ENCODE data around the gene XYLT1.
"Not testable (repeated sequence)": the region's sequence is repeated elsewhere in the genome, so short reads cannot be mapped to it uniquely, and the experiment has no call there.

XYLT1 gene

GRCh38 chr16:17482341-17482740 lies 11.6 kb upstream of the XYLT1 start:
- not testable (repeated sequence) for DNase-seq

DNA sequence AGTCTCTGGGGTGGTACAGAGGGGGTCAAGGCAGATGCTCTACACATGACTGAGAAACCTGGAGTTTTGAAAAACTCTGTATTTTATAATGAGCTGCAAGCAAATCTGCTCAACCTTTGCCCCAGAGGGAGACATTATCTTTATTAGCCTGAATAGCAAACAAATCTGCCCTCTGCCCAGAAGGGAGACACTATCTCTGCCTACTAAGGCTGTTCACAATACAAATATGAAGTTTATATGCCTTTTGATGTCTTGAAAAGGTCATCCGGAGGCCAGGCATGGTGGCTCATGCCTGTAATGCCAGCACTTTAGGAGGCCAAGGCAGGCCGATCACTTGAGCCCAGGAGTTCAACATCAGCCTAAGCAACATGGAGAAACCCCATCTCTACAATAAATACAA lies 11.0 kb upstream of the XYLT1 start:
- DNase-seq = no peak

- DNase-seq = not testable (repeated sequence)
These were observed 6.4 kb upstream of the XYLT1 start for GRCh38 chr16:17477260-17477545.

DNA sequence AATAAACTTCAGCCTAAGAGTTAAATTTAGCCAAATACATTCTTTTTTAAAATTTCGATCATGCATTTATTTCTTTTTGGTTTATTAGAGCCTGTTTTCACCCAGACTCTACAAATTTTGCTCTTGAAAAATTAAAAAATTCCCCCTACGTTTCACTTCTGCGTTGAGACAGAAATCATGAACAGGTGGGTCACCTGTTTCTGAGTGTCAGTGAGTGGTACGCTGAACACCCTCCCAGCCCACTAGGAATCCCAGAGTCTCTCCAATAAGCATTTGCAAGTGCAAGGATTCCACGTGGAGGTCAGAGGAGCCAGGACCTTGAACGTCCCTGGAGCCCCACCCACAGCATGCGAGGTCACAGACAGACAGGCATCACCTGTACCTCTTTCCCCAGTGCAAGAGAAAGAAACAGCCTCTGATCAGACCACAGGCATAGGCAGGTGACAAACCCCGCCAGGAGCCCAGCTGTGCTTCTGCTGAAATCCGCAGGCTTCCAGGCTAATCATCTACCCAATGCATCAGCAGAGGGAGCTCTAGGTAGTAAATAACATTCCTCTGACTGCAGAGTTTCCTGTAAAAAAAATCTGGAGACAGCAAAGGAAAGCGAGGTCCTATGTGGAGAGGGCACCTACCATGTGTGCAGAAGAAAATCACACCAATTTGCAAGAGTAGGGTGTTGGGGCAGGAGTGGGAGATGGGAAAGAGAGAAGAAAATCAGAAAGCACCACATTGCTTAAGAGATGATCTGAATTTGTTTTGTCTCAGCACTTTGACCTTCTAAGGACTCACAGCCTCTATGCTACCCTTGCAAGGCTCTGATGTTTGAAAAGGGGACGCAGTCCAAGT lies 5.9 kb upstream of the XYLT1 start:
- DNase-seq = peak; percentile 22

DNA sequence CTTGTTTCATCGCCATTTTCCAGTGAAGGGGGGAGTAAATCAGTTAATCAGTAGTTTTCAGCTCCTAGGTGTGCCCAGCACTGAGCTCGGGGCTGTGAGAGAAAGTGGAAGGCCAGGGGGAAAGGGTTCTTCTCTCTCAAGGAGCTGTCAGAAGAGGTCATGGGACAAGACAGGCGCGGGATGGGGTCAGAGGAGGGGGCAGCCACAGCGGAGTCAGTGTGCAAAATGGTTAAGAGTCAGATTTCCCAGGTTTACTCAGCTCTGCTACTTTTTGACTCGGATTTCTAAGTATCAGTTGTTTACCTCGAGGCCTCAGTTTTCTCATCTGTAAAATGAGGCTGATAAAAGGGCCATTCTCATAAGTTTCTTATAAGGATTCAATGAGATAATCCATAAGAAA lies 4.3 kb upstream of the XYLT1 start:
- DNase-seq = no peak

- no peak for DNase-seq
These were observed 3.8 kb upstream of the XYLT1 start for GRCh38 chr16:17474572-17474971.

DNA sequence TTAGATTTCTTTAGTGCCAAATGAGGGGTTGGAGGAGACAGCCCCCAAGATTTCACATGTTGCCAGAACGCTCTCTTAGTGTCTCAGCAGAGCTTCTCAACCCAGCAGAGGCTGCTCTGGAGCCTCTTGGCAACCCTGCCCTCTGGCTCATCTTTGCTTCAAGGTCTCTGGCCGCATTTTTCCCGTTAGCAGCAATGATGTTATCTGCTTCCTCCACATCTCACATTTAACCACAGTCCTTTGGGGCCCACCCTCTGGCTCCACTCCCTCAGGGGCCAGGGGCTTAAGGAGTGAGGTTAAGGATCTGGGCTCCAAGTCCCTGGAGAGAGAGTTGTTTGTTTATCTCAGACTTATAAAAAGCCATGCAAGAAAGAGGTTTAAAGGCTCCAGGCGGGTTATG lies 3.3 kb upstream of the XYLT1 start:
- DNase-seq = no peak

GRCh38 chr16:17471719-17472461 lies 1.1 kb upstream of the XYLT1 start:
- no peak for DNase-seq

DNA sequence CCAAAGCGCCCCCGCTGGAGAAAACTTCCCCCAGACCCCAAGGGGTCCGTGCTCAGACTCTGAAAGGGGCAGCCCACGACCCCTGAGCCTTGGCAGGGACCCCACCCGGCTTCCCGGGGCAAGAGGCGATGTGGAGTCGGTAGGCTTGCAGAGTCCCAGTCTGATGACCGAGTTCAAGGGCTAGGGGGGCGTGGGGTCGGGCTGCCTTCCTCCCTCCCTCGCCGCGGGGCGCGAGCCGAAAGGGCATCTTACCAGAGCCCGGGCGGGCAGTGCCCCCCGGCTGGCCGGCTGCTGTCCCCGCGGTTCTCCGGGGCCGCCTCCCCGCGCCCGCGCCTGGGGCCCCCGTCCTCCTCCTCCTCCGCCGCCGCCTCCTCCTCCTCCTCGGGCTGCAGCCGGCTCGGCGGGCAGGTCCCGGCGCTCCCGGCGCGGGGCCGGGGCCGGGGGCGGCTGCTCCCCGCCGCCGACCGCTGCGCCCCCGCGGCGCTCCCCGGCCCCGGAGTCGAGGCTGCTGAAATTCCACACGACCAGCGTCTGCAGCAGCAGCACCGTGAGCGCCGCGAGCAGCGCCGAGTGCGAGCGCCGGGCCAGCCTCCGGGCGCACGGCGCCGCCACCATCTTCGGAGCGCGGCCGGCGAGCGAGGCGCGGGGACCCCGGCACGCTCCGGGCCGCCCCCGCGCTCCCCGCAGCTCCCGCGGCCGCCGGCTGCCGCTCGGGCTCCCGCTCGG lies 415 bp downstream of the XYLT1 start:
- no peak for DNase-seq

DNA sequence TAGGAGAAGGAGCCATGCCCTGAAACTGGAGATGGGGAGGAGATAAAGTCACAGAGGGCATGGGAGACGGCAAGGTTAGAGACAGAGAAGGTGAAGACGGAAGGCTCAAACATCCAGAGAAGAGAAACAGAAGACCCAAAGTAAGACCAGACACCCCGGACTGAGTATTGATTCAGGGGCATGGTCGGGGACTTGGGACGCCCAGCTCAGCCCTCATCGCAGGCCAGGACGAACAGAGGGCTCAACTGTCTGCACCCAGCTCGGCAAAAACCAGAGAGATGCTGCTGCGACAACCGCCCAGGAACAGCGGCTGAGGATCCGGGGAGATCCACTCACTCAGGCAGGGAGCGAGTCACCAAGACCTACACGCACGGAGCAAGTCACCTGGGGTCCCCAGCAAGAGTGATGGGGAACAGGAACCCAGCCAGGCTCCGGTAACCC lies 999 bp downstream of the XYLT1 start:
- DNase-seq = no peak

DNA sequence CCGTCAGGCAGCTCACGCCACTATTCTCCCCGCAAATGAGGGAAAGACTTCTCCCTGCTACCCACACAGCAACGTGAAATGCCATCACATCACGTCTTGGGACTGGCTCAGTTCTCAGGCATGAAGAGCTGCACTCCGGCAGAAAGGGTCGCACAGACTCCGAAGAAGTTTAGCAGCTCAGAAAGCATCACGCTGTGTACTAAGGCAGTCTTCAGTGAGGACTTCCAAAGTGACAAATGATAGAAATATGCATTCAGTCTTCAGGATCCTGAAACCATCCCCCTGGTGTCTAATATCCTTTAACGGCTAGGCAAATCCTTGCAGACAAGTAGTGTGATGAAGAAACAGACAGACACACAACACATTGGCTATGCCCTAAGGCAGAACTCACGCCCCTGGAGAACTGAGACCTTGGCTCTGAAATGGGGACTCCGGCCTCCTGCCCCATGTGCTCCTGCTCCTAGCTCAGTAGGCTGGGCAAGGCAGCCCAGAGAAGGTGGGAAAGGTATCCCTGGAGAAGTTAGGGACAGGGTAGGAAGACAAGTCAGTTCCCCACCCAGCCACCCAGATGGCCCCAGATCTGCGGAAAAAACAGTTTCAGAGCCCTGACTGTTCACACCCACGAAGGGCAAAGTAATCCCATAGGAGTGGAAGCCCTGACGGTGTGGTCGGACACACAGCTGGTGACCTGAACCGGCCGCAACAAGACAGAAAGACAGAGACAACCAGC lies 1.6 kb downstream of the XYLT1 start:
- DNase-seq = no peak

- DNase-seq = no peak
These were observed 2.1 kb downstream of the XYLT1 start for GRCh38 chr16:17468611-17469010.

GRCh38 chr16:17467923-17468540 lies 2.7 kb downstream of the XYLT1 start:
- peak; percentile 21 for DNase-seq

DNA sequence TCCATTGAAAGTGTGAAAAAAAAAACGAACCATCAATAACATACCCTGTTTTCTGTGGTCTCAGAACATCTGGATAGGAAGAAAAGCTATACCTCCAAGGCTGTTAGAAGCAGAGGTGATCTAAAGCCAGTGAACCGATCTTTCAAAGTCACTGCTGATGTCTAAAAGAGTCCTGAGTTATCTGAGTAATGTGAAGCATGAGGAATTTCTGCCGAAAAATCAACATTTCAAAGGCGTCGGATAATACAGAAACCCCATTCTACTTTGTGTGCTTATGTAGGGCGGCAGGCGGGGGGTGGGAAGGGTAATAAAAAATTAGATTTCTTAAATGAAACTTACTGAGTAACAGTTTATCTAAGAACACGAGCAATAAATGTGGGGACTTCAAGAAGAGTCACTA lies 3.9 kb downstream of the XYLT1 start:
- DNase-seq = no peak

DNA sequence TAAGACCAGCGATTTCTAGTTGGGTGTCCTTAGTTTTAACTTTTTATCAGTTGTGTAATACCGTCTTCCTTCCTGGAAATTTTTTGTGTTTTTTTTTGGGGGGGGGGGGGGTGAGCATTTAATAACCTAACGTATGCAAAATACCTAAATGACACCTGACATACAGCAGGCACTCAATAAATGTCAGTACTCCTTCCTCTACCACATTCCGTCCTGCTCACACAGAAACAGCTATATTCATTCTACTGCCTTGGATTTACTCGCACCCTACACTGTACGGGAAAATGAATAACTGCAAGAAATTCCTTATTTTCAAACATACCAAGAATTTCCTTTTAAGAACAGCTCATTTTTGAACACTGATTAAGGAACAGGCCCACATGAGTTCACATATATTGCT lies 5.3 kb downstream of the XYLT1 start:
- no peak for DNase-seq

DNA sequence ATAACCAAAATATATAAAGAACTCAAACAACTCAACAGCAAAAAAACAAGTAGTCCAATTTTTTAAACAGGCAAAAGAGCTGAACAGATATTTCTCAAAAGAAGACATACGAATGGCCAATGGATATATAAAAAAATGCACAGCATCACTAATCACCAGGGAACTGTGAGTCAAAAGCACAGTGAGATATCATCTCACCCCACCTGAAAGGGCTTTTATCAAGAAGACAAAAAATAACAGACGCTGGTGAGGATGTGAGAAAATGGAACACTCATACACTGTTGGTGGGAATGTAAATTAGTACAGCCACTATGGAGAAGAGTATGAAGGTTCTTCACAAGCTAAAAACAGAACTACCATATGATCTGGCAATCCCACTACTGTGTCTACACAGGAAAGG lies 7.4 kb downstream of the XYLT1 start:
- DNase-seq = no peak

DNA sequence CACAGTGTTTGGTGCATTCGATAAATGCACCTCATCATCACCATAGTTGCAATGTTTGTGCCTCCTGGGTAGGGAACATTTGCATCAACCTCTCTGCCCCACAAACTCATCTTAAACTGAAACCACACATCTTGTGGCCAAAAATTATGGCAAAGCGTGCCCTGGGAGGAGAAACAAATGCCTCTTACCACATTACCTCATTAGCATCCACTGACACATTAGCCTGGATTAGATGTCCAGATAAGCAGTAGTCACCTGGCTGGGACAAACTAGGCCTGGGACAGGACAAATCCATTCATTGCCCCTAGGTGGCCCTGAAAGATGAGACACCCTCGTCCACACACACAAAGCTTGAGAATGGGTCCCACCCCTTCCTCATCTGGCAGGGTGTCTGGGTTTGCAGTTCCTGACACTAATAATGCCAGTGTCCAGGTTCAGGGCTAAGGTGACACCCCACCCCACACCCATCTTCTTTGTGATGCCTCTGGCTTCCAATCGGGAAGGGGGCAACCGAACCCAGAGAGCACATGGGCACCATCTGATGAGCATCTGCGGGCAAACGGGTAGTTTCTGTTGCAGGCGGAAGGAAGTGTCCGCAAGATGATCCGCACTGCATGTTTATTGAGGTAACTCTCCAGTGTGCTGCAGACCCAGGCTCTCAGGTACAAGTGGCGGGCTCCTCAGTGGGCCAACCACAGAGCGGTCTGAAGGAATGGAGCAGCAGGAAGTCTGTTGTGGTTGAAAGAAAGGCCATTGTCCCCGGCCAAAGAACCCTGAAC lies 8.6 kb downstream of the XYLT1 start:
- no peak for DNase-seq

- DNase-seq = no peak
These were observed 9.9 kb downstream of the XYLT1 start for GRCh38 chr16:17460890-17461289.

- DNase-seq = no peak
These were observed 10.7 kb downstream of the XYLT1 start for GRCh38 chr16:17459903-17460521.

GRCh38 chr16:17457997-17458396 lies 12.8 kb downstream of the XYLT1 start:
- DNase-seq = no peak

DNA sequence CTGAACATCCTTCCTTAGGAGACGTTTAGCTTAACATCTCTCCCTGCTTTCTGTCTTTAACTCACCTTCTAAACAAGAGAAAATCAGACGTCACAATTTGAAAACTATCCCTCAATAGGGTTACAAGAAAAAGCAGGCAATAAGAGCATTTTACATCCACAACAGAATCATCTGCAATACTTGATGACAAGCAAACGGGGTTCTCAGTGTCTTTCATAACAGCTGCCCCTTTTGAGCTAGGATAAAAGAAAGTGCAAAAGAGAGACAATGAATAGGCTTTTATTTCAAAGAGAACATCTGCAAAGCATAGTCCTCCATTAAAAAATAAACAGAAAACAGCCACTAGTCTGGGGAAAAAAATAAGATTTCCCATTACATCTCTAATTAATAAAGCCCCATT lies 13.2 kb downstream of the XYLT1 start:
- DNase-seq = no peak

Measured in NCI-H748 treated with DMSO at 0.1 percent for 48 hours (cell line).